TTC549 (cell line): ENCODE results near the gene CRTAC1.

Experiments used
- FAIRE-seq: peaks from 2 replicates; lab custom pipeline; 2012; peaks lifted over from hg19 to GRCh38; lab: Jason Lieb, UNC

CRTAC1 gene

GRCh38 chr10:97974526-97975525 lies 55.6 kb downstream of the CRTAC1 start:
- FAIRE-seq: no peak

GRCh38 chr10:97974100-97974499 lies 56.3 kb downstream of the CRTAC1 start:
- FAIRE-seq: no peak

- no peak for FAIRE-seq
These were observed 60.8 kb downstream of the CRTAC1 start for GRCh38 chr10:97969538-97970079.

- FAIRE-seq: no peak
These were observed 65.7 kb downstream of the CRTAC1 start for GRCh38 chr10:97964748-97965147.

- FAIRE-seq: no peak
These were observed 68.5 kb downstream of the CRTAC1 start for GRCh38 chr10:97961945-97962344.

- FAIRE-seq: no peak
These were observed 70.0 kb downstream of the CRTAC1 start for GRCh38 chr10:97960269-97961056.

GRCh38 chr10:97949462-97949861 lies 81.0 kb downstream of the CRTAC1 start:
- no peak for FAIRE-seq

- no peak for FAIRE-seq
These were observed 81.6 kb downstream of the CRTAC1 start for GRCh38 chr10:97948822-97949221.

GRCh38 chr10:97944772-97945171 lies 85.6 kb downstream of the CRTAC1 start:
- no peak for FAIRE-seq

GRCh38 chr10:97943294-97943693 lies 87.1 kb downstream of the CRTAC1 start:
- FAIRE-seq: no peak

GRCh38 chr10:97940534-97940933 lies 89.9 kb downstream of the CRTAC1 start:
- FAIRE-seq: no peak

- FAIRE-seq: no peak
These were observed 90.9 kb downstream of the CRTAC1 start for GRCh38 chr10:97939446-97939990.

GRCh38 chr10:97937928-97938327 lies 92.5 kb downstream of the CRTAC1 start:
- FAIRE-seq: no peak

GRCh38 chr10:97937054-97937453 lies 93.4 kb downstream of the CRTAC1 start:
- FAIRE-seq: no peak

GRCh38 chr10:97936126-97936525 lies 94.3 kb downstream of the CRTAC1 start:
- FAIRE-seq: no peak

- no peak for FAIRE-seq
These were observed 97.4 kb downstream of the CRTAC1 start for GRCh38 chr10:97932932-97933530.

- FAIRE-seq: no peak
These were observed 99.4 kb downstream of the CRTAC1 start for GRCh38 chr10:97931041-97931440.

- no peak for FAIRE-seq
These were observed 101.5 kb downstream of the CRTAC1 start for GRCh38 chr10:97928897-97929296.

- no peak for FAIRE-seq
These were observed 102.8 kb downstream of the CRTAC1 start for GRCh38 chr10:97927622-97928021.

GRCh38 chr10:97926055-97926454 lies 104.4 kb downstream of the CRTAC1 start:
- no peak for FAIRE-seq

GRCh38 chr10:97925308-97925938 lies 105.0 kb downstream of the CRTAC1 start:
- no peak for FAIRE-seq

GRCh38 chr10:97924678-97925077 lies 105.7 kb downstream of the CRTAC1 start:
- FAIRE-seq: no peak
